ENCODE data around the gene KIF3A.

DNA sequence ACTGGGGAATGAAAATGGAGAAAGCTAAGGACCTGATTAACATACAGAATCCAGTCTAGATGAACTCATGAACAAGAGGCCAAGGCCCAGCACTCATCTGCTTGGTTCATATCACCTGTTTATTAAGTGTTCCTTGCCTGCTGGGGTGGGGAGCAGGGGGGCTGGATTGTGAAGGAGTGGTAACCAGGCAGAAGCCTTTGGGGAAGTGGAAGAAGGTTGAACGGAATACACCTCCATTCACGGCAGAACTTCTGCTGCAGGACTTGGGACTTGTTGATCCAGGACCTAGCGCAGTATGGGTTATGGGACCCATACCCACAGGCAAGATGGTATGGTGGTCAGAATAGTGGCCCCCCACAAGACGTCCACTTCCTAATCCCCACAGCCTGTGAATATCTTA lies 48.5 kb upstream of the KIF3A start:
- TF ChIP-seq, protein P1, sequence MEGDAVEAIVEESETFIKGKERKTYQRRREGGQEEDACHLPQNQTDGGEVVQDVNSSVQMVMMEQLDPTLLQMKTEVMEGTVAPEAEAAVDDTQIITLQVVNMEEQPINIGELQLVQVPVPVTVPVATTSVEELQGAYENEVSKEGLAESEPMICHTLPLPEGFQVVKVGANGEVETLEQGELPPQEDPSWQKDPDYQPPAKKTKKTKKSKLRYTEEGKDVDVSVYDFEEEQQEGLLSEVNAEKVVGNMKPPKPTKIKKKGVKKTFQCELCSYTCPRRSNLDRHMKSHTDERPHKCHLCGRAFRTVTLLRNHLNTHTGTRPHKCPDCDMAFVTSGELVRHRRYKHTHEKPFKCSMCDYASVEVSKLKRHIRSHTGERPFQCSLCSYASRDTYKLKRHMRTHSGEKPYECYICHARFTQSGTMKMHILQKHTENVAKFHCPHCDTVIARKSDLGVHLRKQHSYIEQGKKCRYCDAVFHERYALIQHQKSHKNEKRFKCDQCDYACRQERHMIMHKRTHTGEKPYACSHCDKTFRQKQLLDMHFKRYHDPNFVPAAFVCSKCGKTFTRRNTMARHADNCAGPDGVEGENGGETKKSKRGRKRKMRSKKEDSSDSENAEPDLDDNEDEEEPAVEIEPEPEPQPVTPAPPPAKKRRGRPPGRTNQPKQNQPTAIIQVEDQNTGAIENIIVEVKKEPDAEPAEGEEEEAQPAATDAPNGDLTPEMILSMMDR (IDR thresholded peaks at IDR 0.05): no peak
- TF ChIP-seq POLR2A (IDR thresholded peaks at IDR 0.05): no peak
